Keratinocyte (primary cell): ENCODE measurements around the gene PROC. TPM values are rescaled to one million over a fixed set of nuclear protein-coding genes. Genes with fewer than 3 reads are reported as not detected.

Experiments used
- DNase-seq: peaks from one replicate; pipeline ENCODE4 v3.0.0-alpha.2; 2011; ENCODE audit warnings: low read depth, missing footprints, low spot score
- FAIRE-seq: peaks from 2 replicates; lab custom pipeline; 2011; peaks lifted over from hg19 to GRCh38; lab: Jason Lieb, UNC
- H2AFZ ChIP-seq: 2 replicates; pipeline ENCODE4 v1.6.0; 2012; ENCODE audit warnings: low read length, control low read depth, inconsistent platforms; ENCODE audit not compliant: control insufficient read depth
- H3K27ac ChIP-seq: 2 replicates; pipeline ENCODE4 v1.5.1; 2011; ENCODE audit warnings: low read length; ENCODE audit not compliant: control insufficient read depth, insufficient read depth
- H3K27me3 ChIP-seq: 3 replicates; pipeline ENCODE4 v1.6.0; 2011; ENCODE audit warnings: low read length; ENCODE audit not compliant: control insufficient read depth, insufficient read depth; ENCODE audit errors: extremely low read depth
- H3K36me3 ChIP-seq, 2 experiments: 2 replicates in 1 of 2; 3 replicates in 1 of 2; pipeline ENCODE4 v1.5.1; 2011; ENCODE audit warnings: low read length in 2 of 2, mild to moderate bottlenecking in 1 of 2; ENCODE audit not compliant: control insufficient read depth in 2 of 2, insufficient read depth in 2 of 2; ENCODE audit errors: extremely low read depth in 1 of 2
- H3K4me1 ChIP-seq: 3 replicates; pipeline ENCODE4 v1.5.1; 2011; ENCODE audit warnings: low read length; ENCODE audit not compliant: control insufficient read depth, insufficient read depth; ENCODE audit errors: extremely low read depth
- H3K4me2 ChIP-seq: 3 replicates; pipeline ENCODE4 v1.6.0; 2011; ENCODE audit warnings: low read depth, low read length; ENCODE audit not compliant: control insufficient read depth, insufficient read depth; ENCODE audit errors: extremely low read depth
- H3K4me3 ChIP-seq, 3 experiments: fragments of 200-600 bp in 1 of 3; sonication (generic) in 1 of 3; 2 replicates in 2 of 3; 3 replicates in 1 of 3; pipeline ENCODE4 v1.5.1; 2011 to 2016; ENCODE audit warnings: low read length in 3 of 3, mild to moderate bottlenecking in 3 of 3, control low read depth in 2 of 3, inconsistent platforms in 1 of 3, low read depth in 1 of 3, mixed read lengths in 1 of 3, mixed run types in 1 of 3, moderate library complexity in 1 of 3; ENCODE audit not compliant: control insufficient read depth in 2 of 3, insufficient read depth in 2 of 3; ENCODE audit errors: extremely low read depth in 1 of 3
- H3K79me2 ChIP-seq: 2 replicates; pipeline ENCODE4 v1.6.0; 2012; ENCODE audit warnings: low read length; ENCODE audit not compliant: control insufficient read depth, insufficient read depth
- H3K9ac ChIP-seq: 3 replicates; pipeline ENCODE4 v1.6.0; 2011; ENCODE audit warnings: low read length; ENCODE audit not compliant: control insufficient read depth, insufficient read depth; ENCODE audit errors: extremely low read depth
- H3K9me1 ChIP-seq: 3 replicates; pipeline ENCODE4 v1.6.0; 2011; ENCODE audit warnings: low read length; ENCODE audit not compliant: control insufficient read depth, insufficient read depth; ENCODE audit errors: extremely low read depth
- H3K9me3 ChIP-seq: 2 replicates; pipeline ENCODE4 v1.5.1; 2012; ENCODE audit warnings: low read depth, low read length; ENCODE audit not compliant: control insufficient read depth
- H4K20me1 ChIP-seq: 3 replicates; pipeline ENCODE4 v1.6.0; 2011; ENCODE audit warnings: low read length; ENCODE audit not compliant: control insufficient read depth, insufficient read depth; ENCODE audit errors: extremely low read depth
- CTCF ChIP-seq, 3 experiments: IDR thresholded peaks in 1 of 3; conservative IDR thresholded peaks in 1 of 3; optimal IDR thresholded peaks in 1 of 3; 2 replicates in 2 of 3; 3 replicates in 1 of 3; pipeline versions ENCODE3 to v1.5.1; 2011; ENCODE audit warnings: low read length in 3 of 3, mild to moderate bottlenecking in 3 of 3, moderate library complexity in 2 of 3, control low read depth in 1 of 3, inconsistent platforms in 1 of 3; ENCODE audit not compliant: insufficient read depth in 2 of 3; ENCODE audit errors: extremely low read depth in 1 of 3
- EZH2 ChIP-seq: IDR thresholded peaks from one replicate; pipeline ENCODE4 v1.6.1; 2012; ENCODE audit warnings: inconsistent platforms, mild to moderate bottlenecking, low read length, moderate library complexity
- dilution Hi-C: fragments of 300-500 bp; cut with MboI; formaldehyde crosslinking; loops from one replicate; pipeline ENCODE4 v1.7.0; 2020; ENCODE audit warnings: low sequenced_read_pairs; ENCODE audit not compliant: extremely low pct_ligation_motif_present
- polyA plus RNA-seq, 5 experiments: library from polyadenylated mRNA; depleted of rRNA in 3 of 5; stranded (reverse) in 3 of 5; stranded (forward) in 1 of 5; unstranded in 1 of 5; fragments of >200 nt; gene quantifications; 1 replicate in 1 of 5; 2 replicates in 3 of 5; 3 replicates in 1 of 5; pipeline versions ENCODE4 v1.2.1 to v1.2.3, GENCODE V29; 2011 to 2012; ENCODE audit warnings: missing spikeins in 2 of 5, low read depth in 1 of 5, low replicate concordance in 1 of 5

The PROC gene
- polyA plus RNA-seq, 1 donor (not counting 4 experiments of a cell fraction or from before 2014, with no cell fraction given) = 0.16 TPM

GRCh38 chr2:127462461-127462860 lies 44.2 kb downstream of the PROC start:
- Histone ChIP-seq H3K4me1 (peaks cover 5% of the 10 kb centered on the region), H3K27me3 (no peaks in the 10 kb centered on the region), H3K36me3 (peaks cover 0 to 2% of the 10 kb centered on the region in 2 experiments), H3K4me2 (no peak overlapping the region), H3K4me3 (no peak overlapping the region), H3K27ac (no peak overlapping the region), H3K9me3 (no peaks in the 10 kb centered on the region), H3K9me1 (no peaks in the 10 kb centered on the region), H2AFZ (no peak overlapping the region), H3K9ac (no peak overlapping the region), H4K20me1 (no peaks in the 10 kb centered on the region), H3K79me2 (no peaks in the 10 kb centered on the region)
- dilution Hi-C loops = loop anchor here (25.0 kb wide), 1 partner anchor 100 kb away; no protein-coding TSS in a partner anchor
- FAIRE-seq (peak; percentile 23), DNase-seq (no peak)
- TF ChIP-seq EZH2 (no peak), CTCF (optimal IDR thresholded peaks at IDR 0.05 in 1 of 3, IDR thresholded peaks at IDR 0.05 in 1 of 3, conservative IDR thresholded peaks at IDR 0.05 in 1 of 3; ENCODE audit: extremely low read depth in 1 of 3, insufficient read depth in 2 of 3, low read length in 3 of 3) (no peak)

- H3K4me2 ChIP-seq = no peak overlapping the region
- no peaks in the 10 kb centered on the region for H3K27me3 ChIP-seq
- H2AFZ ChIP-seq = no peak overlapping the region
- H3K27ac ChIP-seq = no peak overlapping the region
- no peaks in the 10 kb centered on the region for H3K79me2 ChIP-seq
- no peaks in the 10 kb centered on the region for H3K9me1 ChIP-seq
- H3K9ac ChIP-seq = no peak overlapping the region
- DNase-seq (no peak), FAIRE-seq (no peak)
- no peak overlapping the region for H3K4me3 ChIP-seq
- H3K9me3 ChIP-seq = no peaks in the 10 kb centered on the region
- peaks cover 0 to 2% of the 10 kb centered on the region in 2 experiments for H3K36me3 ChIP-seq
- TF ChIP-seq EZH2 = no peak
- TF ChIP-seq CTCF (optimal IDR thresholded peaks at IDR 0.05 in 1 of 3, IDR thresholded peaks at IDR 0.05 in 1 of 3, conservative IDR thresholded peaks at IDR 0.05 in 1 of 3; ENCODE audit: extremely low read depth in 1 of 3, insufficient read depth in 2 of 3, low read length in 3 of 3) = no peak
- no peaks in the 10 kb centered on the region for H4K20me1 ChIP-seq
- H3K4me1 ChIP-seq = peaks cover 5% of the 10 kb centered on the region
- dilution Hi-C loops = loop anchor here (25.0 kb wide), 1 partner anchor 101 kb away; no protein-coding TSS in a partner anchor
These were observed 45.1 kb downstream of the PROC start for GRCh38 chr2:127463155-127463991.
